ENCODE measurements around the gene LTF. TPM values are rescaled to one million over a fixed set of nuclear protein-coding genes. Genes with fewer than 3 reads are reported as not detected.

The LTF gene
- total RNA-seq, 2 donors from 2014 or later = 3.6 to 3.7 TPM

Other genes with a start within 250 kb of the LTF start
- gene CCR3, start 222.4 kb downstream of the LTF start, total RNA-seq = not detected
- 1 to 10 TPM; 1.7 to 2.5 TPM for gene CCR2, start 110.8 kb downstream of the LTF start, total RNA-seq
- gene CCR5, start 94.0 kb downstream of the LTF start, total RNA-seq = 1 to 10 TPM; 1.9 to 2.1 TPM
- 1 to 10 TPM; 2.0 to 2.4 TPM for gene CCRL2, start 57.6 kb downstream of the LTF start, total RNA-seq
- not detected for gene RTP3, start 33.1 kb upstream of the LTF start, total RNA-seq
- gene LRRC2, start 101.4 kb upstream of the LTF start, total RNA-seq = 1 to 10 TPM; 1.9 to 5.7 TPM
- gene FAM240A, start 147.6 kb upstream of the LTF start, total RNA-seq = under 1 TPM in 1 of 2 donors, not detected in 1; 0.28 TPM
- 10 to 100 TPM; 12.1 to 12.5 TPM for gene ALS2CL, start 228.8 kb upstream of the LTF start, total RNA-seq
- gene TMIE, start 236.5 kb upstream of the LTF start, total RNA-seq = 1 to 10 TPM; 1.4 TPM

All from posterior vena cava (tissue), 2 donors.